H1 (cell line): ENCODE data around the gene RASAL2. TPM values are rescaled to one million over a fixed set of nuclear protein-coding genes. Genes with fewer than 3 reads are reported as not detected.

Experiments used
- CTCF ChIA-PET: fragments of 300-600 bp; sonication (Branson Sonifier 250); formaldehyde crosslinking; loops from one replicate; lab custom pipeline; 2021; ENCODE audit not compliant: partially characterized antibody; lab: Charles Lee
- POLR2A ChIA-PET: fragments of 300-600 bp; sonication (Branson Sonifier 250); formaldehyde crosslinking; loops from one replicate; lab custom pipeline; 2021; ENCODE audit warnings: inconsistent platforms; ENCODE audit not compliant: partially characterized antibody; lab: Charles Lee
- DNase-seq, 2 experiments: peaks; one replicate each; pipeline versions ENCODE4 v3.0.0 to v3.0.0-alpha.2; 2010 to 2022; ENCODE audit warnings: low spot score in 2 of 2, low read depth in 1 of 2, mixed read lengths in 1 of 2
- FAIRE-seq: peaks from 2 replicates; lab custom pipeline; 2011; peaks lifted over from hg19 to GRCh38; lab: Jason Lieb, UNC
- H2AFZ ChIP-seq: 2 replicates; pipeline ENCODE4 v1.8.1; 2012; ENCODE audit warnings: low read length, inconsistent platforms
- H2AK5ac ChIP-seq: 2 replicates; pipeline ENCODE4 v1.6.1; 2013; ENCODE audit warnings: low read depth, low read length
- H2BK120ac ChIP-seq: replicated peaks from 2 replicates; pipeline ENCODE3; 2013; ENCODE audit warnings: low read depth, low read length, inconsistent platforms
- H2BK12ac ChIP-seq: 2 replicates; pipeline ENCODE4 v1.6.1; 2013; ENCODE audit warnings: low read depth, low read length
- H2BK15ac ChIP-seq: 2 replicates; pipeline ENCODE4 v1.6.1; 2013; ENCODE audit warnings: low read length
- H2BK20ac ChIP-seq: 2 replicates; pipeline ENCODE4 v1.6.1; 2013; ENCODE audit warnings: low read length
- H2BK5ac ChIP-seq: 2 replicates; pipeline ENCODE4 v1.6.1; 2013; ENCODE audit warnings: low read depth, low read length
- H3K14ac ChIP-seq: 2 replicates; pipeline ENCODE4 v1.6.1; 2013; ENCODE audit warnings: inconsistent platforms; ENCODE audit not compliant: insufficient read length
- H3K18ac ChIP-seq: 2 replicates; pipeline ENCODE4 v1.6.1; 2013; ENCODE audit warnings: low read length; ENCODE audit errors: extremely low read depth
- H3K23ac ChIP-seq: 2 replicates; pipeline ENCODE4 v1.6.1; 2013; ENCODE audit warnings: inconsistent platforms; ENCODE audit not compliant: insufficient read length
- H3K23me2 ChIP-seq: 2 replicates; pipeline ENCODE4 v1.6.1; 2013; ENCODE audit warnings: low read depth, low read length
- H3K27ac ChIP-seq: 2 replicates; pipeline ENCODE4 v1.6.1; 2011; ENCODE audit warnings: low read depth, low read length, inconsistent platforms
- H3K27me3 ChIP-seq, 4 experiments: replicated peaks in 1 of 4; 1 replicate in 1 of 4; 2 replicates in 3 of 4; pipeline versions ENCODE4 v1.6.1 to v1.8.1; 2011 to 2013; ENCODE audit warnings: low read length in 3 of 4, mild to moderate bottlenecking in 3 of 4, inconsistent platforms in 2 of 4, mixed read lengths in 2 of 4, moderate library complexity in 1 of 4; ENCODE audit not compliant: control insufficient read depth in 3 of 4, insufficient read depth in 3 of 4; ENCODE audit errors: extremely low read depth in 1 of 4
- H3K36me3 ChIP-seq, 4 experiments: 2 replicates each; pipeline versions ENCODE4 v1.6.1 to v1.8.1; 2011 to 2013; ENCODE audit warnings: mild to moderate bottlenecking in 4 of 4, low read length in 3 of 4, moderate library complexity in 2 of 4, control low read depth in 1 of 4, inconsistent platforms in 1 of 4; ENCODE audit not compliant: insufficient read depth in 4 of 4, control insufficient read depth in 2 of 4
- H3K4ac ChIP-seq: replicated peaks from 2 replicates; pipeline ENCODE3; 2013; ENCODE audit warnings: low read length, low read depth, mixed read lengths, inconsistent platforms; ENCODE audit not compliant: insufficient read length
- H3K4me1 ChIP-seq, 4 experiments: replicated peaks in 1 of 4; 1 replicate in 1 of 4; 2 replicates in 3 of 4; pipeline versions ENCODE4 v1.6.1 to v1.8.1; 2011 to 2013; ENCODE audit warnings: low read length in 3 of 4, inconsistent platforms in 2 of 4, mixed read lengths in 1 of 4; ENCODE audit not compliant: insufficient read depth in 4 of 4, control insufficient read depth in 3 of 4
- H3K4me2 ChIP-seq, 2 experiments: 2 replicates each; pipeline versions ENCODE4 v1.6.1 to v1.8.1; 2011 to 2013; ENCODE audit warnings: low read depth in 2 of 2, low read length in 2 of 2, control low read depth in 1 of 2, inconsistent platforms in 1 of 2, mild to moderate bottlenecking in 1 of 2; ENCODE audit not compliant: insufficient read depth in 1 of 2
- H3K4me3 ChIP-seq, 4 experiments: fragments of 200-600, 300-600 bp in 1 of 4; sonication (generic), shearing (Covaris generic), sonication (Bioruptor Twin) in 1 of 4; 2 replicates each; pipeline versions ENCODE4 v1.5.1 to v1.8.1; 2011 to 2016; ENCODE audit warnings: low read length in 4 of 4, low read depth in 3 of 4, control low read depth in 2 of 4, inconsistent platforms in 2 of 4, mild to moderate bottlenecking in 2 of 4, mixed read lengths in 1 of 4, moderate library complexity in 1 of 4; ENCODE audit not compliant: insufficient read depth in 2 of 4; ENCODE audit errors: extremely low read depth in 1 of 4
- H3K56ac ChIP-seq: replicated peaks from 2 replicates; pipeline ENCODE3; 2013; ENCODE audit warnings: low read depth, mild to moderate bottlenecking, mixed read lengths, low read length, inconsistent platforms; ENCODE audit not compliant: insufficient read length
- H3K79me1 ChIP-seq: 2 replicates; pipeline ENCODE4 v1.6.1; 2013; ENCODE audit warnings: low read depth, low read length, control low read depth
- H3K79me2 ChIP-seq, 2 experiments: 2 replicates each; pipeline versions ENCODE4 v1.6.1 to v1.8.1; 2012 to 2013; ENCODE audit warnings: low read length in 2 of 2, mild to moderate bottlenecking in 2 of 2, inconsistent platforms in 1 of 2; ENCODE audit not compliant: insufficient read depth in 2 of 2, control insufficient read depth in 1 of 2
- H3K9ac ChIP-seq, 4 experiments: replicated peaks in 1 of 4; 1 replicate in 1 of 4; 2 replicates in 3 of 4; pipeline versions ENCODE4 v1.6.1 to v1.8.1; 2011 to 2013; ENCODE audit warnings: low read depth in 3 of 4, low read length in 3 of 4, control low read depth in 2 of 4, mild to moderate bottlenecking in 2 of 4, moderate library complexity in 2 of 4, inconsistent platforms in 1 of 4; ENCODE audit errors: extremely low read depth in 1 of 4
- H3K9me3 ChIP-seq, 2 experiments: 2 replicates each; pipeline versions ENCODE4 v1.6.1 to v1.8.1; 2012 to 2013; ENCODE audit warnings: mild to moderate bottlenecking in 2 of 2, moderate library complexity in 2 of 2, control low read depth in 1 of 2, inconsistent platforms in 1 of 2, low read depth in 1 of 2, low read length in 1 of 2, mixed read lengths in 1 of 2; ENCODE audit not compliant: insufficient read depth in 2 of 2
- H4K20me1 ChIP-seq, 2 experiments: replicated peaks in 1 of 2; 2 replicates each; pipeline versions ENCODE3 to v1.8.1; 2011 to 2013; ENCODE audit warnings: inconsistent platforms in 2 of 2, low read length in 2 of 2, mild to moderate bottlenecking in 1 of 2; ENCODE audit not compliant: insufficient read depth in 2 of 2, control insufficient read depth in 1 of 2
- H4K5ac ChIP-seq: 2 replicates; pipeline ENCODE4 v1.6.1; 2013; ENCODE audit warnings: low read length, low read depth, mixed read lengths, inconsistent platforms; ENCODE audit not compliant: insufficient read length
- H4K8ac ChIP-seq: 2 replicates; pipeline ENCODE4 v1.8.0; 2013; ENCODE audit warnings: mild to moderate bottlenecking, moderate library complexity, low read length, inconsistent platforms; ENCODE audit not compliant: insufficient read depth; ENCODE audit errors: extremely low read depth
- H4K91ac ChIP-seq: replicated peaks from 2 replicates; pipeline ENCODE3; 2013; ENCODE audit warnings: low read length, mixed read lengths, inconsistent platforms; ENCODE audit not compliant: insufficient read length
- WGBS, 2 experiments: shearing (Covaris generic) in 1 of 2; methylation state at CpG; one replicate each; pipeline versions ENCODE4 v1.1.6 to v1.1.7; 2013 to 2015; ENCODE audit warnings: low lambda C conversion rate in 2 of 2, mixed read lengths in 2 of 2, inconsistent platforms in 1 of 2, low coverage in 1 of 2, missing lambda C conversion rate in 1 of 2; ENCODE audit not compliant: insufficient replicate concordance in 2 of 2, insufficient coverage in 1 of 2, insufficient read length in 1 of 2; ENCODE audit errors: extremely low coverage in 1 of 2, missing lambda C conversion rate in 1 of 2; 5-methylcytosine and 5-hydroxymethylcytosine counted together
- polyA plus RNA-seq, 7 experiments: library from polyadenylated mRNA; depleted of rRNA in 3 of 7; stranded (reverse) in 5 of 7; unstranded in 2 of 7; fragments of >200 nt in 5 of 7; fragments of 200-250 nt in 2 of 7; gene quantifications; 1 replicate in 5 of 7; 2 replicates in 1 of 7; 4 replicates in 1 of 7; pipeline versions ENCODE4 v1.2.1 to v1.2.3, GENCODE V29; 2011 to 2013; ENCODE audit warnings: missing spikeins in 2 of 7, mixed read lengths in 2 of 7
- total RNA-seq: library from RNA; stranded (reverse); fragmentation: NEBNext Ultra II Directional; extraction: Animal tissue kit (Norgen Biotek cat#: 25700); gene quantifications from 2 replicates; pipeline ENCODE4 v1.2.1, GENCODE V29; 2021

RASAL2 gene
- total and polyA plus RNA-seq, 2 of the 8 experiments (the other 6 are each of a cell fraction or from before 2014, with no cell fraction given) = 15.9 to 32.5 TPM

GRCh38 chr1:178189814-178190213 lies 95.9 kb downstream of the RASAL2 start:
- FAIRE-seq = peak; percentile 97
- H4K8ac ChIP-seq = no peak overlapping the region
- H2BK12ac ChIP-seq = no peak overlapping the region
- no peaks in the 10 kb centered on the region for H3K79me1 ChIP-seq
- H3K23me2 ChIP-seq = no peaks in the 10 kb centered on the region
- H3K4me3 ChIP-seq = no peak overlapping the region
- no peaks in the 10 kb centered on the region for H3K27me3 ChIP-seq
- ChIA-PET CTCF (interaction anchor here (0.6 to 4.6 kb wide), 21 partner anchors 10 to 290 kb away, joined by 3 to 36 read pairs (median 4); no protein-coding TSS in a partner anchor), POLR2A (interaction anchor here (0.8 kb wide), 1 partner anchor 96 kb away, joined by 4 read pairs; the partner anchor contains the start of gene RASAL2)
- no peak overlapping the region for H3K18ac ChIP-seq
- no peaks in the 10 kb centered on the region for H3K9me3 ChIP-seq
- no peak overlapping the region for H2BK120ac ChIP-seq
- H3K4ac ChIP-seq = no peak overlapping the region
- no peaks in the 10 kb centered on the region for H4K20me1 ChIP-seq
- no peak overlapping the region for H2AK5ac ChIP-seq
- H4K91ac ChIP-seq = no peak overlapping the region
- H3K4me2 ChIP-seq = no peak overlapping the region
- H3K4me1 ChIP-seq = no peaks in the 10 kb centered on the region
- no peak overlapping the region for H3K56ac ChIP-seq
- no peak overlapping the region for H2BK20ac ChIP-seq
- WGBS, 2 experiments = 48% methylated on average over 3 of the region's 3 CpGs; no CpG with 5 or more reads in 1 of the 2 experiments
- H3K36me3 ChIP-seq = no peaks in the 10 kb centered on the region
- no peak overlapping the region for H2BK15ac ChIP-seq
- no peak overlapping the region for H4K5ac ChIP-seq
- no peak overlapping the region for H3K27ac ChIP-seq
- H3K9ac ChIP-seq = no peak overlapping the region
- no peak overlapping the region for H3K14ac ChIP-seq
- H2BK5ac ChIP-seq = no peak overlapping the region
- H3K79me2 ChIP-seq = peaks cover 0 to 66% of the 10 kb centered on the region in 2 experiments; a peak in 2 of 4 replicates
- no peak overlapping the region for H3K23ac ChIP-seq
- no peak overlapping the region for H2AFZ ChIP-seq
- peak in 1 of 2 experiments; percentile 29 for DNase-seq
